DMS153 treated with DMSO at 0.1 percent for 48 hours (cell line): Measurements from ENCODE around the gene UNC13D.
A peak's percentile ranks its signal among the peaks of the same experiment; 100 is the strongest.
"Not testable (repeated sequence)": the region's sequence is repeated elsewhere in the genome, so short reads cannot be mapped to it uniquely, and the experiment has no call there.

Experiments
- DNase-seq: peaks from one replicate; lab custom pipeline; 2025; ENCODE audit not compliant: unreplicated experiment; lab: John Stamatoyannopoulos, UW

UNC13D gene

GRCh38 chr17:75853433-75853832, 9.2 kb upstream of the UNC13D start:
- DNase-seq, result no peak

GRCh38 chr17:75851693-75851991, 7.4 kb upstream of the UNC13D start:
- DNase-seq, result not testable (repeated sequence)

- DNase-seq, result no peak
Observed at GRCh38 chr17:75850928-75851692, 6.9 kb upstream of the UNC13D start.

GRCh38 chr17:75849724-75850123, 5.5 kb upstream of the UNC13D start:
- no peak for DNase-seq

GRCh38 chr17:75849279-75849646, 5.1 kb upstream of the UNC13D start:
- no peak for DNase-seq

- peak; percentile 27 for DNase-seq
Observed at GRCh38 chr17:75848523-75849278, 4.5 kb upstream of the UNC13D start.

GRCh38 chr17:75847614-75848522, 3.7 kb upstream of the UNC13D start:
- no peak for DNase-seq

GRCh38 chr17:75846692-75847613, 2.7 kb upstream of the UNC13D start:
- no peak for DNase-seq

GRCh38 chr17:75845933-75846691, 1.9 kb upstream of the UNC13D start:
- no peak for DNase-seq

- DNase-seq, result peak; percentile 15
Observed at GRCh38 chr17:75845058-75845711, 981 bp upstream of the UNC13D start.

- no peak for DNase-seq
Observed at GRCh38 chr17:75844530-75845057, 390 bp upstream of the UNC13D start.

GRCh38 chr17:75842963-75843576, 1.1 kb downstream of the UNC13D start:
- DNase-seq, result no peak

- no peak for DNase-seq
Observed at GRCh38 chr17:75842411-75842810, 1.8 kb downstream of the UNC13D start.

GRCh38 chr17:75840799-75841164, 3.4 kb downstream of the UNC13D start:
- DNase-seq, result no peak

- no peak for DNase-seq
Observed at GRCh38 chr17:75839942-75840798, 4.0 kb downstream of the UNC13D start.

GRCh38 chr17:75838410-75838809, 5.8 kb downstream of the UNC13D start:
- DNase-seq, result no peak

GRCh38 chr17:75837899-75838298, 6.3 kb downstream of the UNC13D start:
- DNase-seq, result no peak

- DNase-seq, result no peak
Observed at GRCh38 chr17:75836605-75837004, 7.6 kb downstream of the UNC13D start.
